OCI-LY1 (cell line): Measurements from ENCODE around the gene TNFRSF18.

ENCODE experiments used
- H2AFZ ChIP-seq: fragments of 200-600 bp; sonication (generic), shearing (Covaris generic); 2 replicates; pipeline ENCODE4 v1.6.0; 2014; ENCODE audit warnings: antibody characterized with exemption, mild to moderate bottlenecking, low read length
- H3F3A ChIP-seq: fragments of 200-600 bp; sonication (generic), shearing (Covaris generic); 2 replicates; pipeline ENCODE4 v1.6.0; 2014; ENCODE audit warnings: mild to moderate bottlenecking, antibody characterized with exemption, low read length, moderate library complexity; ENCODE audit not compliant: insufficient read depth
- H3K27ac ChIP-seq: fragments of 200-600 bp; sonication (generic); 2 replicates; pipeline ENCODE4 v1.5.1; 2014; ENCODE audit warnings: low read length, mixed run types, mild to moderate bottlenecking, low read depth; ENCODE audit not compliant: poor library complexity, severe bottlenecking
- H3K27me3 ChIP-seq: fragments of 200-600 bp; sonication (generic); 2 replicates; pipeline ENCODE4 v1.6.0; 2014; ENCODE audit warnings: antibody characterized with exemption, mild to moderate bottlenecking, low read length, moderate library complexity; ENCODE audit not compliant: insufficient read depth
- H3K36me3 ChIP-seq: fragments of 200-600 bp; sonication (generic); 2 replicates; pipeline ENCODE4 v1.6.1; 2014; ENCODE audit warnings: mild to moderate bottlenecking, antibody characterized with exemption, low read length, moderate library complexity, mixed read lengths; ENCODE audit not compliant: insufficient read depth
- H3K4me1 ChIP-seq: fragments of 200-600 bp; sonication (generic); 2 replicates; pipeline ENCODE4 v1.5.1; 2014; ENCODE audit warnings: mild to moderate bottlenecking, low read length, moderate library complexity; ENCODE audit not compliant: insufficient read depth, severe bottlenecking
- H3K4me2 ChIP-seq: fragments of 200-600 bp; sonication (generic), shearing (Covaris generic); 2 replicates; pipeline ENCODE4 v1.6.1; 2014; ENCODE audit warnings: low read length
- H3K4me3 ChIP-seq: fragments of 200-600 bp; sonication (generic); 2 replicates; pipeline ENCODE4 v1.5.1; 2014; ENCODE audit warnings: low read length, low read depth, mild to moderate bottlenecking, mixed read lengths; ENCODE audit not compliant: poor library complexity, severe bottlenecking
- H3K79me2 ChIP-seq: fragments of 200-600 bp; shearing (Covaris generic); 2 replicates; pipeline ENCODE4 v1.6.1; 2016; ENCODE audit warnings: mixed run types, low read length, mixed read lengths; ENCODE audit not compliant: insufficient read depth
- H3K9ac ChIP-seq: fragments of 200-600 bp; sonication (generic), shearing (Covaris generic); 2 replicates; pipeline ENCODE4 v1.6.1; 2014; ENCODE audit warnings: mild to moderate bottlenecking, low read length, mixed read lengths
- H3K9me2 ChIP-seq: fragments of 200-600 bp; sonication (generic), shearing (Covaris generic); 2 replicates; pipeline ENCODE4 v1.6.1; 2014; ENCODE audit warnings: low read depth, mild to moderate bottlenecking, low read length, mixed read lengths
- H3K9me3 ChIP-seq: fragments of 200-600 bp; shearing (Covaris generic); 2 replicates; pipeline ENCODE4 v1.6.1; 2014; ENCODE audit warnings: low read length, mixed read lengths
- H4K20me1 ChIP-seq: fragments of 200-600 bp; sonication (generic), shearing (Covaris generic); 2 replicates; pipeline ENCODE4 v1.6.0; 2016; ENCODE audit warnings: mild to moderate bottlenecking, low read length; ENCODE audit not compliant: insufficient read depth
- CTCF ChIP-seq: fragments of 200-600 bp; sonication (generic), shearing (Covaris generic); IDR thresholded peaks from 2 replicates; pipeline ENCODE4 v1.5.1; 2017; ENCODE audit warnings: mild to moderate bottlenecking, antibody characterized with exemption, low read length, moderate library complexity, mixed read lengths
- EZH2 ChIP-seq: fragments of 200-600 bp; sonication (generic), shearing (Covaris generic); IDR thresholded peaks from 2 replicates; pipeline ENCODE4 v1.8.0; 2017; ENCODE audit warnings: borderline replicate concordance, mixed run types, mild to moderate bottlenecking, antibody characterized with exemption, low read length, moderate library complexity, mixed read lengths

The TNFRSF18 gene

GRCh38 chr1:1228596-1229321 lies 22.4 kb upstream of the TNFRSF18 start:
- H3K9ac ChIP-seq, result no peak overlapping the region
- H3K79me2 ChIP-seq, result peaks cover 19% of the 10 kb centered on the region
- H3K4me1 ChIP-seq, result peaks cover 37% of the 10 kb centered on the region
- no peaks in the 10 kb centered on the region for H4K20me1 ChIP-seq
- H3F3A ChIP-seq, result no peaks in the 10 kb centered on the region
- H3K27me3 ChIP-seq, result no peaks in the 10 kb centered on the region
- no peaks in the 10 kb centered on the region for H3K9me2 ChIP-seq
- peak overlapping the region; percentile 43 for H3K27ac ChIP-seq
- peaks cover 52% of the 10 kb centered on the region for H3K36me3 ChIP-seq
- peak overlapping the region; percentile 78 for H3K4me2 ChIP-seq
- H2AFZ ChIP-seq, result no peak overlapping the region
- H3K9me3 ChIP-seq, result no peaks in the 10 kb centered on the region
- no peak for TF ChIP-seq EZH2
- TF ChIP-seq CTCF, result no peak
- H3K4me3 ChIP-seq, result peak overlapping the region; percentile 94

- Histone ChIP-seq H3K36me3 (peaks cover 51% of the 10 kb centered on the region), H3K9me3 (no peaks in the 10 kb centered on the region), H3K4me1 (peaks cover 32% of the 10 kb centered on the region), H3K27me3 (no peaks in the 10 kb centered on the region), H3K79me2 (peaks cover 19% of the 10 kb centered on the region), H3K4me3 (no peak overlapping the region), H3K27ac (peak overlapping the region; percentile 43), H3F3A (no peaks in the 10 kb centered on the region), H2AFZ (no peak overlapping the region), H4K20me1 (no peaks in the 10 kb centered on the region), H3K4me2 (no peak overlapping the region), H3K9ac (no peak overlapping the region), H3K9me2 (no peaks in the 10 kb centered on the region)
- TF ChIP-seq CTCF, result no peak
- no peak for TF ChIP-seq EZH2
These were observed 21.8 kb upstream of the TNFRSF18 start for GRCh38 chr1:1228187-1228586.

GRCh38 chr1:1227386-1227785 lies 21.0 kb upstream of the TNFRSF18 start:
- Histone ChIP-seq H3K9ac (no peak overlapping the region), H3K27me3 (no peaks in the 10 kb centered on the region), H3K4me2 (no peak overlapping the region), H3K9me2 (no peaks in the 10 kb centered on the region), H3K27ac (no peak overlapping the region), H4K20me1 (no peaks in the 10 kb centered on the region), H2AFZ (no peak overlapping the region), H3K36me3 (peaks cover 57% of the 10 kb centered on the region), H3F3A (no peaks in the 10 kb centered on the region), H3K9me3 (no peaks in the 10 kb centered on the region), H3K79me2 (peaks cover 19% of the 10 kb centered on the region), H3K4me1 (peaks cover 24% of the 10 kb centered on the region), H3K4me3 (no peak overlapping the region)
- TF ChIP-seq EZH2 (no peak), CTCF (no peak)
